HG02938 (cell line): ENCODE measurements around the gene PYROXD2.

Experiments
- ATAC-seq: cut with Tn5 transposase; IDR thresholded peaks from one replicate; pipeline ENCODE4 v1.9.1; 2021; ENCODE audit warnings: mild to moderate bottlenecking, moderate library complexity; ENCODE audit not compliant: unreplicated experiment

PYROXD2 gene

DNA sequence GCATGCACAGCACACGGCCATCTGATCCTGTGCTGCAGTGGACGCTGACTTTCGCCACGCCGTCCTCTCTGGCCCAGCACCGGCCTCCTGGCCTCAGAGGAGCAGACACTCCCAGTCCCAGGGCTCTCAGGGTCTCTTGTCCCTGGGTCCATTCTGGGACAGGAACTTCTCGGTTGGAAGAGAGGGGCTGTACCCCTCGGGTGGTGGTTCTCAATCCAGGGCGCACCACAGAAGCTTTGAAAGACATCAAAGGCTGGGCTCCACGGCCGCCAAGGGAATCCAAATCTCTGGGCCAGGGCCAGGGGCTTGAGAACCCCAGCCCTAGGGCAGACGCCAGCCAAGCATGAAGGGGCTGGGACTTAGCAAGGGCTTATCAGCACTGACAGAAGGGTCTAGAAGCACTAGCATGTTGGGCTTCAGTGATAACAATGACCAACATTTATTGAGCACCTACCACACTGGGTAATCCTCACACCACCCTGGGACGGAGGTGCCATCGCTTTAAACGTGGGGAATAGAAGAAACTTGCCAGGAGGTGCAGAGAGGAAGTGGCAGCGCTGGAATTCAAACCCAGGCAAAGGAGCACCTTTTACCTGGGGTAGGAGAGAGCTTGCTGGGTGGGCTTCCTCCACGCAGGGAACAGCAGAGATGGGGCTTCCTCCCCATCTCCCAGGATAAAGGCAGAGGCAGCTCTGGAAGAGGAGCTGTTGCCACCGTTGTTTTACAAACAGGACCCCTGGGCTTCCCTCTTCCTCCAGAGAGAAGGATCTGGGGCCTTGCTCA, 1.8 kb upstream of the PYROXD2 start:
- no peak for ATAC-seq

DNA sequence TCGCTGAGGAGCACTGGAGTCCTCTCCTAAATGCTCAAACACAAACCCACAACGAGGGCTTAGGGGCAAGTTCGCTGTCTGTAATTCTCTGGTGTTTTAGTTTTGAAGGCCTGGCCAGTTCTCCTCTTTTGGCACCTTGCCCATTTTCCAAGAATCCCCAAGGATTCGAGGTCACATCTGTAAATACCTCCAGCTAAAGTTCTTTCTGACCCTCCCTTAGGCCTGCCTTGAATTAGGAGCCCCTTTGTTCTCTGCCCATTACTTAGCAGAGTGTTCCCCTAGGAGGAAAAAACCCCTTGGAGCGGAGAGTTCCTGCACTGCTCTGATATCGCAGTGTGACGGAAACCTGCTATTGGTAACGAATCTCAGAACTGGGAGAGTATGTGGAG, 743 bp upstream of the PYROXD2 start:
- ATAC-seq, result no peak

DNA sequence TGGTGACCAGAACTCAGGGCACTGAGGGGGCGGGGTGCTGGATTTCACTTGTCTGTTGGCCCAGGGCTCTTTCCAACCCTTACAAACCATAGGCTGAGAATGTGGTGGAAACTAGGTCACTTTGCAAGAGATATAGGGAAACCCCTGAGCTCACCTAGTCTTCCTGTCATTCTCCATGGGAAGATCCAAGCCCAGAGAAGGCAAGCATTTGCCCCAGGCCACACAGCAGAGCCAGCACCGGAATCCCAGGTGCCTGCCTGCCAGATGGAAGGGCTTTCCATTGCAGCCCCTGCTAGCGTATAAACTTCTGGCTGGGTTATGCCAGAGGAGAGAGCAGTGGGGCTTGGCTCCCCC, 427 bp downstream of the PYROXD2 start:
- ATAC-seq, result no peak

DNA sequence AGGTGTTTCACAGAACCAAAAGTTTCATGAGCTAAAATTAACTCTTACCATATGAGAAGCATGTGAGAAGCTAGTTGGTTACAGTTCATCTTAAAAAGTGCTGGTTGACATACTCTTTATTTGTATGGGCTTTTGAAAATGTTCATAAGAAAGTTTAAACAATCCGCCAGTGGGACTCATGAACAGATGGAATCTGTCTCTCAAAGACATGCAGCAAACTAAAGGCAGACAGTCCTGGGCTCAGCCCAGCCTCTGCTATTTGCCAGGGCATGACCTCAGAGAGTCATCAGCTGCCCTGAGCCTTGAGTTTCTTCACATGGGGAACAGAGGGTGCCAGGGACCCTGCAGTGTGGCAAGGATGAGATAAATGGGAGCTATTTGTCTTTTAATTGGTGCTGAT, 3.2 kb downstream of the PYROXD2 start:
- no peak for ATAC-seq

GRCh38 chr10:98411166-98411565, 3.8 kb downstream of the PYROXD2 start:
- ATAC-seq, result no peak

GRCh38 chr10:98410759-98411158, 4.2 kb downstream of the PYROXD2 start:
- no peak for ATAC-seq

- ATAC-seq, result no peak
Measured at GRCh38 chr10:98410135-98410743, 4.7 kb downstream of the PYROXD2 start.

DNA sequence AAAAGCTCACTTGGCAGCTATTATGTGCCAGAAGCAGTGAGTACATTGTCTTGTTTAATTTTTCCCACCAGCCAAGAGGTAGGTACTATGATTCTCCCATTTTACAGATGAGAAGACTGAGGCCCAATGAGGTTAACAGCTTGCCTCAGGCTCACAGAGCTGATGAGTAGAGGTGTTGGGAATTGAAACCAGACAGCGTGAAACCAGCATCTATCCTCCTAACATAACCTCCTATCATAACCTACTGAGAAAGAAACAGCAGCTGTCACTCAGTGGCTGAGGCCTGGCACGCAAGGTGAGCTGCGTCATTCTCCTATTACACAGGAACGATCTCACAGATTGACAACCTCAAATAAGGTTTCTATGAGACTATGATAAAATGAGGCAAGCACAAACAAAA, 6.2 kb downstream of the PYROXD2 start:
- ATAC-seq, result no peak

- ATAC-seq, result no peak
Measured at GRCh38 chr10:98407744-98408241, 7.2 kb downstream of the PYROXD2 start.

DNA sequence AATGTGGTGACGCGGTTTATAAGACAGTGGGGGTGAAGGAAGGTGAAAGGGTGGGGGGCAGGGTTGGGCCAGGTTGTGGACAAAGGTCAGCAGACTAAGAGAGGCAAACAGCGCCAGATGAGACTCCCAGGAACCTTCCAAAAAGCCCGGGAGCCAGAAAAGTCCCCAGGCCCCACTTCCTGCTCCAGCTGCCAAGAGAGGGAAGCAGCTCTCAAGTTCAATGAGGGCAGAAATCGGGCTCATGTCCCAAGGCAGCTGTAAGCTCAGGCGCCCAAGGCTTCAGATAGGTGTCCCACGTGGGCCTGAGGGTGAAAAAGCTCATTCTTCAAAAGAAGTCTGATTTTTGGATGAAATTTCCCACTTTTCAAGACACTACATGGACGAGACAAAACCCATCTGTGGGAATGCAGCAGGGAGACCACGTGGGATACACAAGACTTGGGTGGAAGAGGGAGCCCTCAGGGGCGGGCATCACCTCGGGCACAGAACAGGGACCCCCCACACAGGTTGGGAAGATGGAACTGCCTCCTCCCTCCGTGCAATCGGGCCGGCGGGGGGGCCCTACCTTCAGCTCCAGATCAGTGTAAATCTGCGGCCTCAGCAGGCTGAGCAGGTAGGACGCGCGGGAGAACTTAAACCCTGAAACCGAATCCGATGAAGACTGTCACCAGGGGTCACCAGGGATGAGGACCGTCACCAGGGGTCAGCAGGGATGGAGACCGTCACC, 7.8 kb downstream of the PYROXD2 start:
- no peak for ATAC-seq

DNA sequence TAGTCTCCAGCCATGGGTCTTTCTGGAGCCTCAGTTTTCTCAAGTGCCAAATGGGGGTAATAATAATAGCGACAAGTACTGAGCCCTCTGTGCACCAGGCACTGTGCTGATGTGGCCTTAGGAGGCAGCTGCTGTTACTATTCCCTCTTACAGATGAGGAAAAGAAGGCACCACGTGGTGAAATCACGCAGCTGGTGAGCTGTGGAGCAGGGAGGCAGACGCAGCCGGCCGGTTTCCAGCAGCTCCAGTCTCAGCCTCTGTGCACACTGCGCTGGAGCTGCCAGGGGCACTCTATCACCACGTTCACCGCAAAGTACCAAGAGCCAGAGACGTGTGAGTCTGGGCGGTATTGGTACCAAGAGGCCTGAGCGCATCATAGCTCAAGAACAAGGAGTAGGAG, 9.6 kb downstream of the PYROXD2 start:
- ATAC-seq, result no peak

- ATAC-seq, result no peak
Measured at GRCh38 chr10:98404571-98405359, 10.2 kb downstream of the PYROXD2 start.

DNA sequence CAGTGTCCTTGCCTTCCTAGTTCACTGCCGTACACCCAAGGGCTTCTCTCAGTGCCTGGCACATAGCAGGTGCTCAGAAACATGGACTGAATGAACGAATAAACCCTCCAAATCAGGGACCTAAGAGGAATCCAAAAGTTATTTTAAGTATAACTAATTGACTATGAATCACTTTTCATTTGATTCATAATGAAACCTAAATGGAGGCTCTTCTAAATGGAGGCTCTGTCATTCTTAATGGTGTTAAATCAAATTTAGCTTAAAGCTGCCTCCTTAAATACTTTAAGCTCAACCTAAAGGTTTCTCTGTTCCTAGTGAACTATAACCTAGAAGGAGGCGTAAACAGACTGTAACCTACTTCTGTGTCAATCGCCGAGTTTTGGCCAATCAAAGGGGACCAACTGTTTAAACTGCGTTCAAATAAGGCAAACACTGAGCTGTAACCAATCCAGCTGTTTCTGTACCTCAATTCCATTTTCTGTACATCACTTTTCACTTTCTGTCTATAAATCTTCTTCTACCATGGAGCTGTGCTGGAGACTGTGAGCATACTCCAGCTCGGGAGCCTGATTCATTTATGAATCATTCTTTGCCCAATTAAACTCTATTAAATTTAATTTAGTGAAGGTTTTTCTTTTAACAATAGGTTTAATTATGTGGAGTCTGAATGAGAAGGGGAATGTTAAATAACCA, 11.0 kb downstream of the PYROXD2 start:
- no peak for ATAC-seq

- no peak for ATAC-seq
Measured at GRCh38 chr10:98402931-98403718, 11.9 kb downstream of the PYROXD2 start.

GRCh38 chr10:98402478-98402877, 12.5 kb downstream of the PYROXD2 start:
- ATAC-seq, result no peak

GRCh38 chr10:98400482-98400881, 14.5 kb downstream of the PYROXD2 start:
- ATAC-seq, result no peak

- no peak for ATAC-seq
Measured at GRCh38 chr10:98399784-98400183, 15.2 kb downstream of the PYROXD2 start.

- ATAC-seq, result no peak
Measured at GRCh38 chr10:98397089-98397600, 17.8 kb downstream of the PYROXD2 start.
